ENCODE results near the gene ZGRF1.
"Not testable (repeated sequence)": the region's sequence is repeated elsewhere in the genome, so short reads cannot be mapped to it uniquely, and the experiment has no call there.

The ZGRF1 gene

DNA sequence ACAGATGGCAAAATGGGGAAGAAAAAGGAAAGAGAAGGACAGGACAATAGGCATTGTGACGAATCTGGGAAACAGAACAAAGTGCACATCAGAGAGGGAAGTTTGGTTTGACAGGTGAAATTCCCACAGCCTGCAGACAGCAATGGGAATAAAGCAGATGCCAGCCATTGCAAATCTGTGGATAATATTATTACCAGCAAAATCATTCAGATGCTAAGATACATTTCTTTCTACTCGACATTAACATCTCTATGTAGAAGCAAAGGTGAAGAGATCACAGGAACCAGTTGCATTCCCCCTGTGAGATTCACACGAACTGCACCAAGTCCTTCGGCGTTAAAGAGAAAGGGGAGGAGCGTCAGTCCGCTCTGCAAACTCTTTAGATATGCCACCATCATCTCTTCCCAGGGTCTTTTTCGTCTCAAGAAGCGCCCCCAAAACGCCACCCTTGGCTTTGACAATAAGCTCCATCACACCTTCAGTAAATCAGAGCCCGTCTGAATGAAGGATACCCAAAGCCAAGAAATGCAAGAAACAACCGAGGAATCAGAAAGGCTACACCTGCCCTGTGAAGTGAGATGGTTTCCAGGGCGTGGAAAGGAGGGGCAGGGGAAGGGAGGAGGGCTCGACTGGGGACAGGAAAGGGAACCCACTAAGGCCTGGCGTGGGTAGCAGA lies 122.6 kb downstream of the ZGRF1 start:
- no peak for DNase-seq

DNA sequence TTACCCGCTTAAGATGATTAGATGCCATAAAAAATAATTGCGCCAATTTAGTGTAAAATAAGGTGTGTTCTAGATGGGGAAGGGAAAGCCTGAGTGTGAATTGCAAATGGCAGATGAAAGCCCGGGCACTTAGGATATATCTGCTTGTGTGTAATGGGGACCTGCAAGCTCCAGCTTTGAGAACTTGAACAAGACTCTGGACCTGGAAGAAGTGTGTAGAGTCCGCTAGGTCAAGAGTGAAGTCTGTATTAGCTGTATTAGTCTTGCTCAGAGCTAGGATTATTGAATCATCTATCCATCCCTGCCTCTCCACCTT lies 124.9 kb downstream of the ZGRF1 start:
- DNase-seq = no peak

DNA sequence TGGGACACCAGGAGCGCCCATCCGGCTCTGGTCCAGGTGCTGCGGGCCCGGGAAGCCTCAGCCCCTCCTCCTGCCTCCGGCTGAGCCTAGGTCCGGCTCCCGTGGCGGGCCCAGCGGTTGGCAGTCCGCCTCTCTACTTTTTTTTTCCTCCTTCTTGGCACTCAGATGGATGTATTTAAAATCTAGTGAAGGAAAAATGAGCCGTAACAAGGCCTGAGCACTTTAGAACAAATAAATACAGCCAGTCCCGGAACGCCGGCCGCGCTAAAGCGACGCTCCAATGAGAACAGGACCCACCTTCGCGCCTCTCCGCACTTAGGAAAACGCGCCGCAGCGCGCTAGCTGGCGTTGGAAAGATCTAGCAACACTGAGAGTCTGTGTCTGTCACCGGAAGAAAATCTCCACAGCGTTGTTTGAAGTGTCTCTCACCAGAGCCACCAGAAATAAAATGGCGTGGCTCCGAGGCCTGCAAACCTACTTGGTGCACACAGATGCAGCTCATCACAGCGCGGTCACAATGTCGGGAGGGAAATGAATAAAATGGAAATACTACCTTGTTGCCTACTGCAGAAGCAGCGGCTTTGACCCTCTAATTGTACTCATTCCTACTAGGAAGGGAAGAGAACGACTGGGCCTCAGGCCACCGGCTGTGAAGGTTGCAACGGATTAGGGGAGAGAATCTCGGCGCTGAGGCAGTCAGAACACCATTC lies 125.5 kb downstream of the ZGRF1 start:
- no peak for DNase-seq

DNA sequence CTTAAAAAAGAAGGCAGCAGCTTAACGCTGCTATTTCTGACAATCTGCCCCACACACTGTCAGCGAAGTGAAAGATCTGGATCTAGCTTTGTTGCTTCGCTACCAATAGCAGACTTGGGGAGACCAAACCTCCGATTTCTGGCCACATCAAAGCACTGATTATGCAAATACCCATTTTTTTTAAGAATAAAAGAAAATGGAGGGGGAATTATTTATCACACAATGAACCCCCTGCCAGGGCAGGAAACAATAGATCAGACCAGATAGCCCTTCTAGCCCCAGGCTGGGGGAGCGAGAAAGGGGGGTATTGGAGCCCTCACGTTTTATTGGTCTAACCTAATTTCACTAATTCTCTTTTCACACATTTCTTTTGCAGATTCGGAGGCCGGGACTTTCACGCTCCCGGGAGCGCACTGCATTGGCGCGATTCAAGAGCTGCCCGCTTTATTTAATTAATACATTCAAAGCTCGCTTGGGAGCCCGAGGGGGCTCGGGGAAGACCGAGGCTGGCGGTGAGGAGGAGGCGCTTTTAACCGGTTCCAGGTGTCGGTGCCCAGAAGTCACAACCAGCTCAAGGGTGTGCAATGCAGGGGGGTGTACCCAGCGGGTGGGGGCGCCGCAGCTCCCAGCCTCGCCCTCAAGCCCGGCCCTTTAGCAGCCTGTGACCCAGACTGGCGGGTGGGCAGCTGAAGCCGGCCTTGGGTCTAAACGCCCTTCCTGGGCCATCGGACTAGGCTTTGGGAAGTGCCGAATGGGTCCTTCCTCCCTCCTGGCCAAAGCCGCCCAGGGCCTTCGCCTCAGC lies 126.2 kb downstream of the ZGRF1 start:
- DNase-seq = no peak

DNA sequence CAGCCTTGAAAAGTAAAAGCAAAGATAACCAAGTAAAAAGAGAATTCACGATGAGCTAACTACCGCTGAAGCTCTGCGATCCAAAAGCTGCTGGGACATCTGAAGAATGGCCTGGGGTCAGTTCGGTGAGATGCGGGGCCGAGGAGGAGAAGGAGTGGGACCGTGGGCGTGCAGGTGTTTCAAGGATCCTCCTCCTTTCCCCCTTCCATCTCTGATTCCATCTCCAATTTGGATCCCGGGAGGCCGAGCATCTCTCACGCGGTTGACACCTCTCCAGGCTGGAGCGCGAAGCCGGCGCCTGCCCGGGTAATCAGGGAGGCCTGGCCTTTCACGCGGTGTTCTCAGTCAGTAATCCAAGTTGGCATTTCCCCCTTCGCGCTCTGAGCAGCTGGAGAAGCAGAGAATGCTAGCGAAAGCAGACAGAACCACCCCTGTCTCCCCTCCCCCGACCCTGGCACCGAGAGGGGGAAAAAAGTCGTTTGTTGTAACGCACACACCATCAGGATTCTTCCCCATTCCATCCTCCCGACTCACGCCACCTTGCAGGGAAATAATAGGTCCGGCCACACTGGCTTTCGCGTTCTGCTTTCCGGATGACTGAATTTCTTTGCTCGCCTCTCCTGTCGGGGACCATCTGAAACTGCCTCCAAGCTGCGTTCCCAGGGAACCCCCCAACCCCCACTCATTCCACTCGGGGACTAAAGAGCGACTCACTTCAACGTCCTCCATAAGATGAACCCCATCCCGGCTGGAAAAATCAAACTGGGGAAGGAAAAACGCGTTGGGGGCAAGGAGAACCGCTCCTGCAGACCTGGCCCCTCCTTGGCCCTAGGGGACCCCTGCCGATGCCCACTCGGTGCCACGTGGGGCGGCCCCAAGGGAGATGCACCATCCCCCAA lies 127.2 kb downstream of the ZGRF1 start:
- no peak for DNase-seq

DNA sequence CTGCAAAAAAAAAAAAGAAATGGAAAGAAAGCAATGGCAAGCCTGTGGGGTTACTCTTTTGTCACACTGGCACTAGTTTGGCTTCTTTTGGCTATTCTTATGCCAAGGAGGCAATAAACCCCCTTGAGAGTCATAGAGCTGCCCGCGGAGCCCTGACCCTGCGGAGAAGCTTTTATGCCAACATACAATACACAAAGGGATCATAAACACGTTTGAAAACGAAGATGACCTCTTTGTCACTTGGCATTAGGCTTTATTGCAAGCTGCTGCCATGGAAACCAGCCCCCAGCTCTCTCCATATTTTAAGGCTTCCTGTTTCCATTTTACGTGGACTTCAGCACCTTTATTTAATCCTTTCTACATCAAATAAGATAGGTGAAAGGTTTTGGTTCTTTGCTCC lies 128.4 kb downstream of the ZGRF1 start:
- no peak for DNase-seq

DNA sequence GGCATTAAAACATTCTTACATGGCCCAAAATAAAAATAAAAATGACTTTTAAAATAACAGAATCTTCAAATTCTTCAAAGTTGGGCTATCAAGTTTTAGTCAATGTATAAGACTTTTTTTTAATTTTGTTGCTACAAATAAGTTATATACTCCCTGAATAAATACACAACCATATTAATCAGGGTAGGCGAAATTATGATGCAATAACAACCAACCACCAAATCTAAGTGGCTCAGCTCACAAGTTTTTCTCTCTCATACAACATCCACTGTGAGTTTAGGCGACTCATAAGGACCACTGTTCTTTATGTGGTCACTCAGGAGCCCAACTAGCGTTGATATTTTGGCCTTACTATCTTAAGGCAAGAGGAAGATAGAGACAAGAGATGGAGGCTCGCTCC lies 131.9 kb downstream of the ZGRF1 start:
- DNase-seq = no peak

DNA sequence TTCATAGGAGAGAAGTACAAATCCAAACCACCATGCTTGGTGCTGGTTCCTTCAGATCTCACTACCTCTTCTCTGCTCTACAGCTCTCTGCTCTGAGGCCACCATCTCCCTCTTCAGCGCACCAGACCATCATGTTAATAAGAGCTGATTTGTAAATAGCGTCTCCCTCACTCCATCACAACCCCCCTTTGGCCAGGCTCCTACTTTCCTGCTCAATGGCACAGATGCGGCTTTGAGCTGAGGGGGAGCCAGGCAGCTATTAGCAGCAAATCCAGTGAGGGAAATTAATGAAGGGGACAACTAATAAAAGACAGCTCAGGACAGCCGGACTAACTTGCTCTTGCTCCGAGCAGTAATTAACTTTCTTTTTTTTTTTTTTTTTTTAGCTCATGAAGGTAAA lies 133.8 kb downstream of the ZGRF1 start:
- no peak for DNase-seq

DNA sequence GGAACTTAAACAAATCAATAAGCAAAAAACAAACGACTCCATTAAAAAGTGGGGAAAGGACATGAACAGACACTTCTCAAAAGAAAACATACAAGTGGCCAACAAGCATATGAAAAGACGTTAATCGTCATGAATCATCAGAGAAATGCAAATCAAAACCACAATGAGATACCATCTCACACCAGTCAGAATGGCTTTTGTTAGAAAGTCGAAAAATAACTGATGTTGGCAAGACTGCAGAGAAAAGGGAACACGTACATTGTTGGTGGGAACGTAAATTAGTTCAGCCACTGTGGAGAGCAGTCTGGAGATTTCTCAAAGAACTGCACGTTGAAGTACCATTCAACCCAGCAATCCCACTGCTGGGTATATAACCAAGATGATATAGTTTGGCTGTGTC lies 144.4 kb downstream of the ZGRF1 start:
- DNase-seq = no peak

DNA sequence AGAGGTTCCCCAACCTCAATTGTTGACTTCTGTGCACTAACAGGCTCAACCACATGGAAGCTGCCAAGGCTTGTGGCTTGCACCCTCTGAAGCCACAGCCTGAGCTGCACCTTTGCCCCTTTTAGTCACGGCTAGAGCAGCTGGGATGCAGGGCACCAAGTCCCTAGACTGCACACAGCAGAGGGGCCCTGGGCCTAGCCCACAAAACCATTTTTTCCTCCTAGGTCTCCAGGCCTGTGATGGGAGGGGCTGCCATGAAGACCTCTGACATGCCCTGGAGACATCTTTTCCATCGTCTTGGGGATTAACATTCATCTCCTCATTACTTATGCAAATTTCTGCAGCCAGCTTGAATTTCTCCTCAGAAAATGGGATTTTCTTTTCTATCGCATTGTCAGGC lies 145.9 kb downstream of the ZGRF1 start:
- not testable (repeated sequence) for DNase-seq
